ENCODE data around the gene PATE4.

The PATE4 gene

DNA sequence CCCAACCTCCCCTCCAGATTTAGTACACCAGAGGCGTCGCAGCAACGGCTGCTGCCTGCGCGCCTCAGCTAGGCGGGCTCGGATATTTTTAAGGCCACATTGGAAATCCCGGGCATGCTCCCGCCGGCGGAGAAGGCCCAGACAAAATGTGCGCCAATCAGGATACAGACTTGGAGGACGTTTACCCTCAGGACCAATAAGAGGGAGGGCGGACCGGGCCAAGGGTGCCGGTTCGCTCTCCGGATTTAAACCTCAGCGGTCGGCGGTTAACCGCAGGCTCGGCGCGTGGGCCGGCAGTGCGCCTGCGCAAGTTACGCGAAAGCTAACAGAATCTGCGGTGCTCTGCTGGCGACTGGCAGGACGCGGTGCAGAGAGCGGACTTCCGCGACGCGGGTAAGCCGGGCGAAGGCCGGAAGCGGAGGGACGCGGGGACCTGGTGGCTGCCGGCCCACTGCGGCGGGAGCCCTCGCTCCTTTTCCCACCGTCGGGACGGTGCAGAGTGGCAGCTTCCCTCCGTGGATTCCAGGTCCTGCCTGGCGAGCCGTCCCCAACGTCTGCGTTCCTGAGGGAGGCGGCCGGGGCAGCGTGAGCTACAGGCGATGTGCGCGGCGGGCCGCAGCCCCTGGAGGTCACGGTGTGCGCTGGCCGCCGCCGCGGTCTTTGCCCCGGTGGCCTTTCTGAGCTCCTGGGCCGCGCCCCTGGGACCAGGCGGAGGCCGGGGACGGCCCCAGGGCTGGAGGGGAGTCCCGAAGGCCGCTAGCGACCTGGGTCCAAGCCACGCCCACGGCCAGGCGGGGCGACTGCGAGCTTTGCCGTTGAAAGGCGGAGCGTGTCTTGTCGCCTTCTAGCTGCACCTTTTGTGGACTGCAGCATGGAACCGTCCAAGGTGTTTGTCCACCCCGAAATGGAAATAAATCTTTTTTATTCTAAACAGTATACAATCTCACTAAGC lies 54.5 kb downstream of the PATE4 start, which contains the start of gene HYLS1:
Gene HYLS1, plus strand, starts transcription at position 296 of the 952 bp plus-strand sequence. CDS start 11,701 bp downstream, outside the sequence.
- DNase-seq: peak; percentile 80 to 81

All from AML-193 (cell line).